Activated B cell treated with CpG ODN at 0.5 μM for 24 hours (primary cell): ENCODE measurements around the gene KLKB1. TPM values are rescaled to one million over a fixed set of nuclear protein-coding genes. Genes with fewer than 3 reads are reported as not detected.

Experiments used
- ATAC-seq: fragments of 200-7000 bp; cut with Tn5 transposase; one replicate; pipeline ENCODE4 v1.10.0; 2021; ENCODE audit warnings: low read depth, mild to moderate bottlenecking, moderate library complexity
- CTCF ChIA-PET: fragments of 350-600 bp; sonication (Branson Sonifier 250); formaldehyde crosslinking; loops from one replicate; lab custom pipeline; 2021; ENCODE audit warnings: antibody characterized with exemption; lab: Charles Lee
- POLR2A ChIA-PET: fragments of 350-600 bp; sonication (Branson Sonifier 250); formaldehyde crosslinking; loops from one replicate; lab custom pipeline; 2021; ENCODE audit warnings: antibody characterized with exemption; lab: Charles Lee
- DNase-seq: peaks from one replicate; pipeline ENCODE4 v3.0.0; 2022
- H3K27ac Mint-ChIP-seq: one replicate; pipeline ENCODE4 v1.8.0; 2020; ENCODE audit warnings: mixed read lengths
- H3K27me3 Mint-ChIP-seq: one replicate; pipeline ENCODE4 v1.8.0; 2021; ENCODE audit warnings: mixed read lengths
- H3K36me3 Mint-ChIP-seq: one replicate; pipeline ENCODE4 v1.8.0; 2021; ENCODE audit warnings: low read depth, mixed read lengths
- H3K4me1 Mint-ChIP-seq: one replicate; pipeline ENCODE4 v1.8.0; 2021; ENCODE audit warnings: mixed read lengths
- H3K4me3 Mint-ChIP-seq: one replicate; pipeline ENCODE4 v1.8.0; 2020; ENCODE audit warnings: mild to moderate bottlenecking, mixed read lengths
- H3K9me3 Mint-ChIP-seq: one replicate; pipeline ENCODE4 v1.8.0; 2020; ENCODE audit warnings: mixed read lengths
- intact Hi-C: fragments of 100-400 bp; cut with micrococcal nuclease; formaldehyde crosslinking; loops from one replicate; pipeline ENCODE4 v1.15.1; 2024
- total RNA-seq: library from RNA; stranded (reverse); gene quantifications from 2 replicates; pipeline ENCODE4 v1.2.3, GENCODE V29; 2022
- TF ChIP-seq, protein P1 (sequence below): fragments of 200-600 bp; IDR thresholded peaks from one replicate; pipeline ENCODE4 v1.8.0; 2022; ENCODE audit warnings: antibody characterized with exemption, mild to moderate bottlenecking

Gene KLKB1
- total RNA-seq, result 0.16 TPM in 1 of 2 replicates, not detected in the other

DNA sequence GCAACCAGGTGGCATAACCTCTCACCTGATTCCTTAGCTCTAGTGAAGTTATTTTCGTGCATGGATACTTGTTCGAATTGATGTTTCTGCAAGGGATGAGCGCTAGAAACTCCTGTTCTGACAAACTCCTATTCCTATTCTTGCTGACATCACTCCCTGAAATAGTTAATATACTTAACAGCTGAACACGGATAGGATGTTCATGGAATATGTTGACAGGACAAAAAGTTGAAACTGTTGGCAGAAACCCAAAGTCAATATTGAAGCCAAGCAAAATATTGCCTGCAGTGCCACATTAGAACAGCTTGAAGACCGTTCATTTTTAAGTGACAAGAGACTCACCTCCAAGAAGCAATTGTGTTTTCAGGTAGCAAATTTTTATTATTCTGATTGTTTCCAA lies at the start of gene KLKB1:
KLKB1 (plus strand) TSS at position 287 of the 400 bp plus-strand sequence. CDS start 689 bp downstream, outside the sequence.
- ATAC-seq (no peak), DNase-seq (no peak)
- intact Hi-C loops, result no loop called here
- POLR2A ChIA-PET, result no interaction called here
- TF ChIP-seq, protein P1, sequence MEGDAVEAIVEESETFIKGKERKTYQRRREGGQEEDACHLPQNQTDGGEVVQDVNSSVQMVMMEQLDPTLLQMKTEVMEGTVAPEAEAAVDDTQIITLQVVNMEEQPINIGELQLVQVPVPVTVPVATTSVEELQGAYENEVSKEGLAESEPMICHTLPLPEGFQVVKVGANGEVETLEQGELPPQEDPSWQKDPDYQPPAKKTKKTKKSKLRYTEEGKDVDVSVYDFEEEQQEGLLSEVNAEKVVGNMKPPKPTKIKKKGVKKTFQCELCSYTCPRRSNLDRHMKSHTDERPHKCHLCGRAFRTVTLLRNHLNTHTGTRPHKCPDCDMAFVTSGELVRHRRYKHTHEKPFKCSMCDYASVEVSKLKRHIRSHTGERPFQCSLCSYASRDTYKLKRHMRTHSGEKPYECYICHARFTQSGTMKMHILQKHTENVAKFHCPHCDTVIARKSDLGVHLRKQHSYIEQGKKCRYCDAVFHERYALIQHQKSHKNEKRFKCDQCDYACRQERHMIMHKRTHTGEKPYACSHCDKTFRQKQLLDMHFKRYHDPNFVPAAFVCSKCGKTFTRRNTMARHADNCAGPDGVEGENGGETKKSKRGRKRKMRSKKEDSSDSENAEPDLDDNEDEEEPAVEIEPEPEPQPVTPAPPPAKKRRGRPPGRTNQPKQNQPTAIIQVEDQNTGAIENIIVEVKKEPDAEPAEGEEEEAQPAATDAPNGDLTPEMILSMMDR, result no peak
- Mint-ChIP-seq H3K4me1 (no peaks in the 10 kb centered on the region), H3K27ac (no peak within 1 kb of the TSS), H3K4me3 (no peak within 1 kb of the TSS), H3K27me3 (peaks cover 6% of the 10 kb centered on the region), H3K36me3 (no peaks in the 10 kb centered on the region), H3K9me3 (peaks cover 21% of the 10 kb centered on the region)
- CTCF ChIA-PET, result no interaction called here

DNA sequence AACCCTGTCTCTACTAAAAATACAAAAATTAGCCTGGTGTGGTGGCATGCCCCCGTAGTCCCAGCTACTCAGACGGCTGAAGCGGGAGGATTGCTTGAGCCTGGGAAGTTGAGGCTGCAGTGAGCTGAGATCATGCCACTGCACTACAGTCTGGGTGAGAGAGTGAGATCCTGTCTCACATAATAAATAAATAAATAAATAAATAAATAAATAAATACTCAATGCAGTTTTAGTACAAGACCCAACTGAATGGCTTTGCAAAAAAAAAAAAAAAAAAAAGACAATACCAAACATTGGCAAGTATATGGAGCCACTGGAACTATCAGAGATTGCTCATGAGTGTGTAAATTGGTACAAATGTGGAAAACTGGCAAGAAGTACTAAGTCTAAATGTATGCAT lies 39.2 kb upstream of the KLKB1 start:
- H3K27me3 Mint-ChIP-seq, result peaks cover 22% of the 10 kb centered on the region
- no peak overlapping the region for H3K27ac Mint-ChIP-seq
- DNase-seq (no peak), ATAC-seq (no peak)
- intact Hi-C loops, result no loop called here
- TF ChIP-seq, protein P1, result no peak
- ChIA-PET POLR2A (no interaction called here), CTCF (no interaction called here)
- H3K36me3 Mint-ChIP-seq, result peaks cover 3% of the 10 kb centered on the region
- no peak overlapping the region for H3K4me3 Mint-ChIP-seq
- peaks cover 26% of the 10 kb centered on the region for H3K4me1 Mint-ChIP-seq
- H3K9me3 Mint-ChIP-seq, result peaks cover 2% of the 10 kb centered on the region

- peaks cover 26% of the 10 kb centered on the region for H3K4me1 Mint-ChIP-seq
- peaks cover 11% of the 10 kb centered on the region for H3K27me3 Mint-ChIP-seq
- intact Hi-C loops, result loop anchor here (2.0 to 5.0 kb wide), 4 partner anchors 131 to 1047 kb away; partner anchors contain the start of genes CCDC110, SLC25A4 and UFSP2
- TF ChIP-seq, protein P1, result no peak
- ChIA-PET POLR2A (no interaction called here), CTCF (no interaction called here)
- peaks cover 3% of the 10 kb centered on the region for H3K36me3 Mint-ChIP-seq
- ATAC-seq (no peak), DNase-seq (no peak)
- H3K27ac Mint-ChIP-seq, result peak overlapping the region; percentile 88
- peaks cover 1% of the 10 kb centered on the region for H3K9me3 Mint-ChIP-seq
- peak overlapping the region; percentile 89 for H3K4me3 Mint-ChIP-seq
Observed at GRCh38 chr4:186189656-186190055, 37.7 kb upstream of the KLKB1 start.

DNA sequence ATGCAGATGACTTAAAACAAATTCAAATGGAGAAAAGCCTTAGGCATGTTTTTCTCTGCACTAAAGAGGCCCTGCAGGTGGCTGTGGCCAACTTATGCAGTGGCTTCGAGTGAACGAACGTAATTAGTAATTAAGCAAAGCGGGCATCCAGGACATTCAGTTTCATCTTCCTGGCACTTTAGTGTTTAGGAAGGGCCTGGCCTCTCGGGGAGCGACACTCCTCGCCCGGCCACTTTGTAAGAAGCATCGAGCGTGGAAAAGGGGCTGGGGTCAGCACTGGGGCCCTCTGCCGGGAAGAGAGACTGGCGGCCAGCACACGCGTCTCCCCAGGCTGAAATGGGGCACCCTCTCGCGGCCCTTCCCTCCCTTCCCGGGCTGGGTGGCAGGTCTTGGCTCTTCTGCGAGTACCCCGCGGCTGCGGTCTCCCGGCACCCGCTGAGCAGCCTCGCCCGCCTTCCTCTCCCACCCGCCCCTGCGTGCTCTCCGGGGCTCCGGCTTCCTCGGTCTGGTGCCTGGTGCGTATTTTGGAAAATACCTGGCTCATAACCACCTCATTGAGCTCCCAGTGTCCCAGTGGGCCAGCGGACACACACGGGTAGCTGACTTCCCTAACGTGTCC lies 36.6 kb upstream of the KLKB1 start:
- no peaks in the 10 kb centered on the region for H3K9me3 Mint-ChIP-seq
- peak overlapping the region; percentile 89 for H3K4me3 Mint-ChIP-seq
- TF ChIP-seq, protein P1, result no peak
- H3K36me3 Mint-ChIP-seq, result peaks cover 6% of the 10 kb centered on the region
- DNase-seq (peak; percentile 48), ATAC-seq (peak; percentile 29)
- peaks cover 26% of the 10 kb centered on the region for H3K4me1 Mint-ChIP-seq
- intact Hi-C loops, result loop anchor here (1.0 to 5.0 kb wide), 6 partner anchors 14 to 1048 kb away; partner anchors contain the start of genes CCDC110, SLC25A4 and UFSP2
- ChIA-PET POLR2A (interaction anchor here (0.7 to 0.9 kb wide), 3 partner anchors 11 to 56 kb away, joined by 3 to 4 read pairs (median 3); no protein-coding TSS in a partner anchor), CTCF (no interaction called here)
- H3K27me3 Mint-ChIP-seq, result peaks cover 4% of the 10 kb centered on the region
- H3K27ac Mint-ChIP-seq, result peak overlapping the region; percentile 88
